Caki2 (cell line): ENCODE measurements around the gene DTX1. TPM values are rescaled to one million over a fixed set of nuclear protein-coding genes. Genes with fewer than 3 reads are reported as not detected.
"Not testable (repeated sequence)": the region's sequence is repeated elsewhere in the genome, so short reads cannot be mapped to it uniquely, and the experiment has no call there.

ENCODE experiments used
- DNase-seq: peaks from one replicate; pipeline ENCODE4 v3.0.0-alpha.2; 2015; ENCODE audit warnings: low read depth
- in situ Hi-C: cut with HindIII; loops from 2 replicates; pipeline ENCODE4 v1.10.0; 2016; ENCODE audit warnings: low sequenced_read_pairs, low pct_unique_long_range_greater_than_20kb, mixed read lengths
- total RNA-seq: library from RNA; depleted of rRNA; stranded (reverse); fragments of >200 nt; shearing (Covaris generic); gene quantifications from 2 replicates; pipeline ENCODE4 v1.2.3, GENCODE V29; 2014; ENCODE audit warnings: low replicate concordance

The DTX1 gene
- total RNA-seq, 1 experiment from 2014 or later: not detected

DNA sequence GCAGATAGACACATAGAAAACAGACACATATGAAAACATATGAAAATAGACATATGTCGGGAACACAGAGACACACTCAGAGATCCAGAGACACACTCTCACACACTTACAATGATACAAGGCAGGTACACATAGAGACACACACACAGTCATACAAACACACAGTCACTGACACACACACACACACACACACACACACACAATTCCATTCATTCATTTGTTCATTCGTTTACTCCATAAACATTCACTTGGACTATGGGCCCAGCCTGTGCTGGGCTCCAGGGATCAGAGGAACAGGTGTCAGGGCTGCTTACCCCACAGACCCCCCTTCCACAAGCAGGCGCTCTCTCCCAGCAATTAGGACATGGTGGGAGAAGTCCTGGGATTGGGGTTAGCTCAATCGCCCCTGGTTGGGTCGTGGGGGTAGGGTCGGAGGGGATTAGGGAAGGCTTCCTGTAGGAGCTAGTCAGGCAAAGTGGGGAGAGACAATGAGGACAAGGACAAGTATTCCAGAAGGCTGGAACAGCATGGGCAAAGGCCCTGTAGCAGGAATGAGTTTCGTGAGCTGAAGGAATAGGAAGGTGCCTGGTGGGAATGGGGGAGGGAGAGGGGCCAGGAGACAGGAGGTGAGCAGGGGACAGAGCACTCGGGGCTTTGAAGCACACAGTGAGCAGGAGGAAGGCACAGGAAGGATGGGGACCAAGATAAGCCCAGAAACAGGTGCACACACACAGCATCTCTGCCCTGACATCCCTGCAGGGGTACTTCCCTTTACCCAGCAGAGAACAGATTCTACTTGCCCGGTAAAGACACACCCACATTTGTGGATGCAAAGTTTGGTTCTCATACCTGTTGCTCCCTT is 72.5 kb downstream of the DTX1 start:
- in situ Hi-C loops: no loop called here

DNA sequence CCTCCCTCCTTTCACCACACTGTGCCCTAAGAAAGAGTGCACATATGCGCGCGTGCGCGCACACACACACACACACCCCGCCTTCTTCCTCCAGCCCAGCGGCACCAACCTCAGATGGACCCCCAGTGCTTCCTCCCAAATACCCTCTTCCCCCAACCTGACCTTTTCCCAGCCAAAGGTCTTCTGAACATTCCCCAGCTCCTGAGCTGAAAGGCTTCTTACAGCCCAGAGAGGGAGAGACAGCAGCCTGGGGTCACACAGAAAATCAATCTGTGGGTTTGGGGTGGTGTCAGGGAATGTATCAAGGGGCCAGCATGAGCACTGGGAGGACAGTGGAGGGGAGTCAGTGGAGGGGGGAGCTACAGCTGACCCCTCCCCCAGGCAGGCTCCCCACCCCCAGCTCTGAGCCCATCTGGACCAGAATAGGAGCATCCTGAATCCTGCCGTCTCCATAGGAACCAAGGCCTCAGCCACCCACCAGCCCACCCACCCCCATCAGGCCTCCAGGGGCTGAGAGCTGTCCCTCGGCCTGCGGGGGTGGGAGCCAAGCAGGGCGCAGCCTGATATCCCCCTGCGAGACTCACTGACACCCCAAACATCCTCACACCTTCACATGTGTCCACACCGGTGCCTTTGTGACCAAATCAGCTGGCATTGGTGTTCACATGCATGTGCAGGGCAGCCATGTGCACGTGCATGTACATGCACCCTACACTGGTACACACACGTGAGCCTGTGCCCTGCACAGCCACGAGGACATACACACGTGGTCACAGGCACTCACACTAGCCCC is 73.3 kb downstream of the DTX1 start:
- DNase-seq: no peak
- in situ Hi-C loops: no loop called here

More for the DNA sequence above, 72.5 kb downstream of the DTX1 start:
- DNase-seq: no peak

DNA sequence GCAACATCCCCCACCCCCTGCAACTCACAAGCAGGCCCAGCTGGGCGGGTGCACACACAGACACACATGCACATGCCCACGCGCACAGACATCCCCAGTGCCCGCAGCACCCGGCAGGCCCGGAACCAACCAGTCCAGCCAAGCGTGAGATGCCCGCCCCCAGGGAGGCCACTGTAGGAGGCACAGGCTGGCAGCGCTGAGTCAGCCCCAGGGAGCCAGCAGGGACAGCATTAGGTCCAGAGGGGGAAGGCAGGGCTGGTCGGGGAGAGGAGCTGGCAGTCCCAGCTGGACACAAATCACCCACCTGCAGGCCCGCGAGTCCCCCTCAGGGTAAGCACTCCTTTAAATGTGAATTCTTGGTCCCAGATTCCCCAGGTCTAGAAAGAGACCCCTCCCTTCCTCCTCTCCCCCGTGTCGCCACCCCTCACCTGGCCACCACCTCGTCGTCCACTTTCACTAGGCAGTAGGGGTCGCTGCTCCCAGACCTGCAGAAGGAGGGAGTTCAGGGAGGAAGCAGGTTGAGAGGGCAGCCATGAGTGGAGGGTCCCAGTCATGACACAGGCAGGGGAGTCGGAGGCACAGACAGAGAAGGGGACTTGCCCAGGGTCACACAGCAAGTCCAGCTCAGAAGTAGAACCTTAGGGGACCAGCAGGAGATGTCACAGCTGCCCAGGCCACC is 74.1 kb downstream of the DTX1 start:
- in situ Hi-C loops: no loop called here
- peak; percentile 84 for DNase-seq

DNA sequence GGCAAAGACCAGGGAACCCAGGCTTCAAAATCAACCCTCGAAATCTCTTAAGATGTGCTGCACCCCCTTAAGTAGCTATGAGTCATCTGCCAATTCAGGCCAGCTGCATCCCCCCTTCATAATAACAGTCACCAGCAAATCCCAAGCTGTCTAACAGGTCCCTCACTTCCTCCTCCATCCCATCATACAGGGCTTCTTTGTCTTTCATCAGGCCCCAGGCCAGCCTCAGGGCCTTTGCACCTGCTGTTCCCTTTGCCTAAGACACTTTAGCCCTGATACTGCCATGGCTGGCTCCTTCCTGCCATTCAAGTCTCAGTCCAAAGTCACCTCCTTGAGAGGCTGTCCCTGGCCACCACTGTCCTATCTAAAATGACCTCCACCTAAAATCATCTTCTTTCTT is 75.0 kb downstream of the DTX1 start:
- no peak for DNase-seq
- in situ Hi-C loops: no loop called here

DNA sequence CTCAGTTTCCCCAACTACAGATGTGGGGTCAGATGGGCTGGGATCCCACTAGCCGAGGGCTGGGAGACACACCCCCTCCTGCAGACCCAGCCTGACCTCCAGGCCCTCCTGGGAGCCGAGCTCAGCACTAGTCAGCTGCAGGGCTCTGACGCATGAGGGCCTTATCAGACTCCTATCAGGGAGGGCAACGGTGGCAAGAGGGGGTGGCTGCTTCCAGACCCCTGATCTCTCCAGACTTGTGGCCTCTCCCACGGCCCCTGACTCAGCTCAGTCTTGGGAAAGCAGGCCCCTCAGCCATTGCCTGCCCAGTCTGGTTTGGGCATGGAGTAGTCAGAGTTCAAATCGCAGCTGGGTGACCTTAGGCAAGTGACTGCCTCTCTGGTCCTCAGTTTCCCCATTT is 76.5 kb downstream of the DTX1 start:
- in situ Hi-C loops: no loop called here
- DNase-seq: no peak

DNA sequence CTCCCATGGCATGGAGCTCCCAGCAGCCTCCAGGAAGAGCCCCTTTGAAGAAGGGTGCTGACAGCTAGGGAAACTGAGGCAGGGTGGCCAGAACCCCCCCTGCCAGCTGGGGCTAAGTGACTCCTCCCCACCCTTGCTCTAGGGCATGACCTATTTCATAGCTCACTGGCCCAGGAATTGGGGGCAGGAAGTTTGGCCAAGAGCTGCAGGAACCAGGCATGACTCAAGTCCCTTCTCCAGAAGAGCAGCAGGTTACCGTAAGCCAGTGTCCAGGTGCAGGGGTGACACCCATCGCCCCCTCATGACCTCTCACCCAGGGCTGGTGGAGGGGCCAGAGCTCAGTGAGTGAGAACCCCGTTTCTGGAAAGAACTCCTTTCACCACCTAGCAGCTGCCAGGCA is 77.1 kb downstream of the DTX1 start:
- in situ Hi-C loops: no loop called here
- DNase-seq: no peak

DNA sequence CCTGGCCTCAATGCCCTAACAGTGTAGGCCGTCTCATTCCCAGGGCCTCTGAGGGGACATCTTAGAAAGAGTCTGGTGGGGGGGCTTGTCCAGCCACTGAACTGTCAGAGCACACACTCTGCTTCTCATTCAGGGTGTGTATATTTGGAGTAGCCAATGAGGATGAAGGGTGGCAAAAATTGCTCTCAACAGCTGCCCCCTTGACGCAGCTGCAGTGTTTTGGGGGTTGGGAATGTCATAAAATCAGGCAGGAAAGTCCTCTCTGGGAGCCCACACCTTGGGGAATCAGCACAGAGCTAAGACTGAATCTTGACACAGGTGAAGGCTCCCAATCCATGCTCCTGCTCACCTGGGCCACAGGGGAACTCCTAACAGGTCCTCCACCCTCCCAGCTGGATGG is 77.5 kb downstream of the DTX1 start:
- no peak for DNase-seq
- in situ Hi-C loops: no loop called here

DNA sequence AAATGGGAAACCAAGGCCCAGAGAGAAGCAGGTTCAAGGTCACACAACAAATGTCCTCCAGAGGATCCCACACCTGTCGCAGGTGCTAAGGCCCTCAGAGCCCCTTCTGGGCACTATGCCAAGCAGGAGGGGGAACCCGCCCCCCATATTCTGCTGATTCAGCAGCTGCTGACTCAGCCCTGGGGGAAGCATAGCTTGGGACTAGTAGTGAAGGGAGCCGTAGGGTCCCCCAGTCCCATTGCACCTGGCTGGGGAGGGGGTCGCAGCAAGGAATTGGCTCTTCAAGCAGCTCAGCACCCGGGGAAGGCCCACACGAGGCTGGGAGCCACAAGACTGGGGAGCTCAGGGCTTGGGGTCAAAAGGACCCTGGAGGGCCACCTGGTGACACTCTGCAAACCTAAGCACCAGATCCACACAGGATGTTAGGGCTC is 78.0 kb downstream of the DTX1 start:
- no peak for DNase-seq
- in situ Hi-C loops: no loop called here

DNA sequence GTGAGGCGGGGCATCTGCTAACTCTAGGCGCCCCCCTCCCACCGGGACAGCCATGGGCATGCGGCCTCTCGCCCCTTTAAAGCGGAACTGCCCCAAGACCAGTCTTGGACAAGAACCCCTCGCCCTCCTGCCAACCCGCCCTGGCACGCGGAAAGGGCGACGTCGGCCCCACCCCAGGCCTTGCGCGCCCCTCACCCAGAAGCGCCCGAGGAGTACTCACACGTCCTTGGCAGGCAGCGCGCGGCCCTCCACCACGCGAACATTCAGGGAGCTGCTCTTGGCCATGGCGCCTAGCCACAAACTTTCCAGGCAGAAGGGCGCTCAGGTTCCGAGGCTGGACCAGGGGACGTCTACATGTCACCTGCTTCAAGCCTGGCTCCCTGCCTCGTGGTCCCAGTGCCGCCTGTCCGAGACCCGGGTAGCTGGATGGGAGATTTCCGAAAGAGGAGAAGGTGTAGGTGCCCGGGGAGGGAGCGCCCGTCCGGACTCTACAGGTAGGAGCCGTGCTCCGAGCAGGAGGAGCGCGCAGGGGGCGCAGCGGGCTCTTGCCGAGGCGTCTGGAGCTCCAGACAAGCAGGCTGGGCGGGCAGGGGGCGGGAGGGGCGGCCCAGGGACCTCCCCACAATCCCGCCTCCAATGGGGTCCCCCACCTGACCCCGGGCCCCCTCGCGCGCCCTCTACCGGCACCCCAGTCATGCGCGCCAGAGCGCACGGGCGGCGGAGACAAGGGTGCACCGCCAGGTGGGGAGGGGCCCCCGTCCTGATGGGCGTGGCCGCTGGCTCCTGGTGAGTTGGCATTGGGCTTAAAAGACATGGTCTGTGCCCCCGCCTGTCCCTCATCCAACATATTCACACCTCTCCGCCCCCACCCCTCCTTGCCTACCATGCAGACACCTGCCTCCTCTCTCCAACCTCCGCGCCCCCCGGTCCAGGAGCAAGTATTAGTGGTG is 78.9 kb downstream of the DTX1 start, which contains the start of gene RASAL1:
RASAL1 (minus strand) TSS at position 584 of the 950 bp plus-strand sequence; CDS start at position 285, 299 bp downstream.
- in situ Hi-C loops: no loop called here
- peak; percentile 93 for DNase-seq

DNA sequence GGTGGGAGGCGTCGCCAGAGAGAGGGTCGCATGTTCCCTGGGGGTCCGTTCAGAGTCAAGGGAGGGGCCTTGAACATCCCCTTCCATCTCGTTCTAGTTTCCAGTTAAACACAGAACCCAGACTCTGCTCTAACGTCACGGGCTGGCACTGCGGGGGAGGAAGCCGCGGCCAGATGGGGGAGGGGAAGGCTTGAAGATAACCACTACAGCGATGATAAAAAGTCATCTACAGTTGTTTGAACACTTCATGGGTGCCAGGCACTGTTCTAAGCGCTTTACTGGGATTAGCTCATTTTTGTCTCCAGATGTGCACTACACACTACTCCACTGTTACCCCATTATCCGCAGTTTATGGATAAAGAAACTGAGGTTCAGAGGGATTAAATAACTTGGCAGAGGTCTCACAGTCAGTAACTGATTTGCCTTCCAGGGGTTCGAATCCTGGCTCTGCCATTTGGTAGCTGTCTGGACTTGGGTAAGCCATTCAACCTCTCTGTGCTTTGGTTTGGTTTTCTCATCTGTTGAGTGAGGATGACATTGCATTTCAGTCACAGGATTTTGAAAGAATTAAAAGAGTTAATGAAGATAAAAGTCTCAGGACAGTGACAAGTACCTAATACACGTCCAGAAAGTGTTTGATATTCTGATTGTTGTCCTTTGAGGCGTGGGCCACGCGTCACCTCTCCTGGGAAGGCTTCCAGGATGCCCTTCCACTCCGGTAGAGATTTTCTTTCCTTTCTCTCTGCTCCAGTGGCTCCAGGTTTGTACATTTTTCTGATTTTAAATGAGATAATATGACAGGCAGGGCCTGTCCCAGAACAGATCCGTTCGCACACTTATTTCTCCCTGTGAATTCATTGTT is 79.8 kb downstream of the DTX1 start:
- in situ Hi-C loops: no loop called here
- peak; percentile 87 for DNase-seq

DNA sequence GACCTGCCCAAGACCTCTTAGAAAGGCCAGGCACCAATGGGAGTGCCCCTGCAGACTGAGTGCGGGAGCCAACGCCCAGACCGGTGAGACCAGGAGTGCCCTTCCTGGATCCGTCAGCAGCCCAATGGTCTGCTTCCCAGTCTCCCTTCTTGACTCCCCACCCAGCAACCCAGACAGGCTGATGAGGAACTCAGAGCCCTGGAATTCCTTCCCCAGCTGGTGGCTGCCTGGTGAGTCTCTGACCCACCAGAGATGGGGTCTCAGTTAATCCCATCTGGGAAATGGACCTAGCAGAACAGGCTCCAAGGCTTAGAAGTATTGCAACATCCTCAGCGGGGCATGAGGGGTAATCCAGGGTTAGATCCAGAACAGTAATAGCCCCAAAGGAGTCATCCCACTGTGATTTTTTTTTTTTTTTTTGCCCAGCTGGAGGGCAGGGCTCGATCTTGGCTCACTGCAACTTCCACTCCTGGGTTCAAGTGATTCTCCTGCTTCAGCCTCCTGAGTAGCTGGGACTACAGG is 80.5 kb downstream of the DTX1 start:
- DNase-seq: no peak
- in situ Hi-C loops: no loop called here

DNA sequence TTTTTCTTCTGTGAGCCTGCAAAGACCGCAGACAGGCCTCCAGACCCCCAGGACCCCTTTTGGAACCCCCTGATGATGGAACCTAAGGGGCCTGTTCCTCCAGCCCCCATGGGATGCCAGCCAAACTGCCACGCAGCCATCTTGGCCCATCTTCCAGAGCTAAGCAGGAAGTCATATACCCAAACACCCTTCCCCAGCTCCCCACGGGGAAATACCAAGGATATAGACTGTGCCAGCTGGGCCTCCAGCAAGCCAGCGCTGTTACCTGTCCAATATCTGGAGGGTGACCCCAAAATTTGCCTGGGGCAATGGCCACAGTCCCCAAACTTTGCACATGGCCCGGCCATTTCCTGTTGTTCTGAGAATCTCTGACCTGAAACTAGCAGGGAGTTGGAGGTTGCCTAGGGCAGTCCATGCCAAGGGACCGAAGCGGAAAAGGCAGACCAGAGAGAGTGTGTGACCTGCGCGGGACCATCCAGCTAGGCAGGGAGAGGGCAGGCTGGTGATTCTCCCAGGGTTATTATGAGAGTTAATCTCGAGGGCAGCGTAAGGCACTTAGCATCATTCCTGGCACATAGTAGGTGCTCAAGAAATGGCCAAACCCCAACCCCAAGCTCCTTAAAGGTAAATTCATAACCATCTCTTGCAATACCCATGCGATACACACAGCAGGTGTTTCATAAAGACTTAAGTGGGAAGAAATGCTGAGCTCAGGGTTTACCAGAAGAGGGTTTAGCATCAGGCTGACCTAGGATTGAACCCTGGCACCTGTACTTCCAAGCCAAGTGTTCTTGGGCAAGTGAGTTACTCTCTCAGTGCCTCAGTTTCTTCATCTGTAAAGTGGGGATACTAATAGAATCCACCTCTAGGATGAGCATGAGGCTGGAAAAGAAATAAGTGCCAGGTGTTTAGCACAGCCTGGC is 81.6 kb downstream of the DTX1 start:
- in situ Hi-C loops: no loop called here
- DNase-seq: peak; percentile 42

DNA sequence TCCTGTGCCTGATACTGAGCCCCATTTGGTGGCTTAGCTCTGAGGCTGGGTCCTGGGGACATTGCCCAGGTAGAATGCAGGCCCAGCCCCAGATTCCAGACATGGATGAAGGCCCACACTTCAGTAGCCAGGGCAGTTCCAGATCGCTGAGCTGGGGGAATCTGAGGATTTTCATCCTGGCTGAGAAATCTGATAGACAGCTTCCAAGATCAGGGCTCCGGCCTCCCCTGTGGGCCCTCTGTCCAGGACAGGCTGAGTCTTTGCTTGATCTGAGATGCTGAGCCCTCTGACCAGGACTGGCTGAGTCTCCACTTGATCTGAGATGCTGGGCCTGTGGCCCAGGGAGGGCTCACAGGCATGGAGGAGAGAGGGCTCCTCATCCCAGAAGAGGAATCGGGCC is 82.3 kb downstream of the DTX1 start:
- in situ Hi-C loops: no loop called here
- peak; percentile 74 for DNase-seq

DNA sequence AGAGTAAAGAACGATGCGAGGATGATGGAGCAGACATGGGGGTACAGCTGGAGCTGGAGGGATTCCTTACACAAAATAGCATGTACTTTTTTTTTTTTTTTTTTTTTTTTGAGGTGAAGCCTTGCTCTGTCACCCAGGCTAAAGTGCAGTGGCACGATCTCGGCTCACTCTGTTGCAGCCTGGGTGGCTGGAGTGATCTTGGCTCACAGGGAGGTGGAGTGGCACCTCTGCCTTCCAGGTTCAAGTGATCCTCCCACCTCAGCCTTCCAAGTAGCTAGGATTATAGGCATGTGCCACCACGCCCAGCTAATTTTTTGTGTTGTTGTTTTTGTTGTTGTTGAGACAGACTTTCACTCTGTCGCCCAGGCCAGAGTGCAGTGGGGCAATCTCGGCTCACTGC is 84.2 kb downstream of the DTX1 start:
- no peak for DNase-seq
- in situ Hi-C loops: no loop called here

DNA sequence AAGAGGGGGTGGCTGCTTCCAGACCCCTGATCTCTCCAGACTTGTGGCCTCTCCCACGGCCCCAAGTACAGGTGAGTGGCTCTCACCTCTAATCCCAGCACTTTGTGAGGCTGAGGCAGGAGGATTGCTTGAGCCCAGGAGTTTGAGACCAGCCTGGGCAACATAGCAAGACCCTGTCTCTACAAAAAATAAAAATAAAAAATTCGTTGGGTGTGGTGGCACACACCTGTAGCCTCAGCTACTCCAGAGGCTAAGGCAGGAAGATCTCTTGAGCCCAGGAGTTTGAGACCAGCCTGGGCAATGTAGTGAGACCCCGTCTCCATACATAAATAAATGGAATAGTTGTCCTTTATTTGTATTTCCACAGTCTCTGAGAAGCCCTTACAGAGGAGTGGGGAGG is 85.2 kb downstream of the DTX1 start:
- DNase-seq, in situ Hi-C loops: not testable (repeated sequence)
